GM20000 (cell line): ENCODE data around the gene COPG1.
"Not testable (repeated sequence)": the region's sequence is repeated elsewhere in the genome, so short reads cannot be mapped to it uniquely, and the experiment has no call there.

Experiments
- DNase-seq: peaks from one replicate; pipeline ENCODE4 v3.0.0; 2012; ENCODE audit warnings: low spot score
- CTCF ChIP-seq: IDR thresholded peaks from 2 replicates; pipeline ENCODE4 v1.5.1; 2012; ENCODE audit warnings: mild to moderate bottlenecking, control low read depth; ENCODE audit errors: extremely low read depth, missing control alignments

The COPG1 gene

GRCh38 chr3:129218742-129219141 is 30.7 kb upstream of the COPG1 start:
- no peak for DNase-seq
- TF ChIP-seq CTCF: no peak

GRCh38 chr3:129224387-129224786 is 25.0 kb upstream of the COPG1 start:
- DNase-seq: not testable (repeated sequence)

- TF ChIP-seq CTCF: no peak
- no peak for DNase-seq
Measured at GRCh38 chr3:129224984-129225393, 24.4 kb upstream of the COPG1 start.

- no peak for TF ChIP-seq CTCF
- DNase-seq: no peak
Measured at GRCh38 chr3:129226374-129226773, 23.0 kb upstream of the COPG1 start.

GRCh38 chr3:129228891-129229585 is 20.4 kb upstream of the COPG1 start:
- DNase-seq: no peak
- no peak for TF ChIP-seq CTCF

- TF ChIP-seq CTCF: no peak
- DNase-seq: no peak
Measured at GRCh38 chr3:129230311-129231019, 18.9 kb upstream of the COPG1 start.

GRCh38 chr3:129231331-129232119 is 17.9 kb upstream of the COPG1 start:
- TF ChIP-seq CTCF: no peak

More at GRCh38 chr3:129231331-129232119, 17.9 kb upstream of the COPG1 start:
- no peak for DNase-seq
